AG08396 (cell line): Measurements from ENCODE around the gene USPL1.
"Not testable (repeated sequence)": the region's sequence is repeated elsewhere in the genome, so short reads cannot be mapped to it uniquely, and the experiment has no call there.

Source experiments
- DNase-seq: peaks from one replicate; pipeline ENCODE4 v3.0.0; 2012; ENCODE audit warnings: low spot score, mixed read lengths

USPL1 gene

GRCh38 chr13:30617315-30618185 is at the start of gene USPL1:
USPL1 (plus strand) TSS chr13:30617920; CDS start chr13:30621141, 3,221 bp downstream.
- peak; percentile 96 for DNase-seq

GRCh38 chr13:30569901-30570576 is 47.7 kb upstream of the USPL1 start:
- peak; percentile 76 for DNase-seq

GRCh38 chr13:30570691-30571090 is 47.0 kb upstream of the USPL1 start:
- DNase-seq: no peak

GRCh38 chr13:30572859-30573275 is 44.9 kb upstream of the USPL1 start:
- peak; percentile 26 for DNase-seq

- no peak for DNase-seq
These were observed 41.2 kb upstream of the USPL1 start for GRCh38 chr13:30576528-30576927.

GRCh38 chr13:30577401-30577852 is 40.3 kb upstream of the USPL1 start:
- peak; percentile 60 for DNase-seq

- DNase-seq: no peak
These were observed 36.7 kb upstream of the USPL1 start for GRCh38 chr13:30580852-30581502.

GRCh38 chr13:30581582-30581981 is 36.1 kb upstream of the USPL1 start:
- no peak for DNase-seq

- DNase-seq: no peak
These were observed 33.5 kb upstream of the USPL1 start for GRCh38 chr13:30584051-30584731.

GRCh38 chr13:30585748-30586262 is 31.9 kb upstream of the USPL1 start:
- peak; percentile 9 for DNase-seq

- no peak for DNase-seq
These were observed 30.5 kb upstream of the USPL1 start for GRCh38 chr13:30587231-30587630.

- no peak for DNase-seq
These were observed 30.0 kb upstream of the USPL1 start for GRCh38 chr13:30587739-30588138.

- no peak for DNase-seq
These were observed 24.7 kb upstream of the USPL1 start for GRCh38 chr13:30593001-30593400.

GRCh38 chr13:30600496-30600895 is 17.2 kb upstream of the USPL1 start:
- DNase-seq: no peak

- DNase-seq: no peak
These were observed 15.9 kb upstream of the USPL1 start for GRCh38 chr13:30601836-30602235.

- no peak for DNase-seq
These were observed 12.7 kb upstream of the USPL1 start for GRCh38 chr13:30605052-30605451.

- DNase-seq: not testable (repeated sequence)
These were observed 10.5 kb upstream of the USPL1 start for GRCh38 chr13:30607186-30607585.

GRCh38 chr13:30607908-30608307 is 9.8 kb upstream of the USPL1 start:
- no peak for DNase-seq

GRCh38 chr13:30608364-30608763 is 9.4 kb upstream of the USPL1 start:
- DNase-seq: no peak

GRCh38 chr13:30610311-30610710 is 7.4 kb upstream of the USPL1 start:
- DNase-seq: no peak

GRCh38 chr13:30615481-30615865 is 2.2 kb upstream of the USPL1 start:
- no peak for DNase-seq
